ENCODE results near the gene BHLHA15. TPM values are rescaled to one million over a fixed set of nuclear protein-coding genes. Genes with fewer than 3 reads are reported as not detected.

Gene BHLHA15
- total and polyA plus RNA-seq, 2 of the 8 experiments (the other 6 are each of a cell fraction or from before 2014, with no cell fraction given) = 1.1 to 2.7 TPM

DNA sequence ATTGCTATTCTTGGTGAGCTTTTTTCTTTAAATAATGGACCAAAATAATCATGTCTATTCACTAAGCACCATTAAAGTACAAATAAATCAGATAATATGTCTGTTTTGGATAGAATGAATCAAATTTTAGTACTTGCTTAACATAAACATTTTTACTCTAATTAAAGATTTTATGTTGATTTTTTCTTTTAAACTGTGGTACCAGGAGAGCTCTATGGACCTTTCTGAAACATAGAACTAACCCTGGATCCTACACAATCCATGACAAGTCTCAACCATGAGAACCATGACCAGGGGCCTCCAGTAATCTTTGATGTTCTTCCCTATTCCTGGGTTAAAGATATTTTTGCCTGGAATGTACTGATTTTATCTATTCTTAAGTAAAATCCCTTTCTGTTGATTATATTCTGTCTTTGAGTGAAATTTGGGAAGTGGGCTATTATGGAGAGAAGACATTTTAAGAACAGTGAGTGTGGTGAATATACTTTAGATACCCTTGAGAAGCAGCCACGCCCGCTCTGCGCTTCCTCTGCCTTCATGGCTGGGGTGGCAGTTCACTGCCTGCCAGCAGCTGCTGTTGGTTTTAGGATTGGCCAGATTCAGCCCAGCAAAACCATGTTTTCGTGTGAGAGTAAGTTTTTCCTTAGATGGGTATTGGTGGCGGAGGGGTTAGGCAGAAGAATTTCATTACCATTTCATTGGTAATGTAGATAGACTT lies 42.2 kb upstream of the BHLHA15 start:
- Histone ChIP-seq H2BK20ac (ENCODE audit: low read length) (no peak overlapping the region), H3K9me3 (ENCODE audit: insufficient read depth in 2 of 2, low read depth in 1 of 2, low read length in 1 of 2) (no peaks in the 10 kb centered on the region), H3K27ac (ENCODE audit: low read depth, low read length) (no peak overlapping the region), H3K36me3 (ENCODE audit: control insufficient read depth in 2 of 4, insufficient read depth in 4 of 4, low read length in 3 of 4) (peaks cover 0 to 11% (median 3%) of the 10 kb centered on the region in 4 experiments; a peak in 6 of 8 replicates), H2AK5ac (ENCODE audit: low read depth, low read length) (no peak overlapping the region), H2AFZ (ENCODE audit: low read length) (no peak overlapping the region), H4K5ac (ENCODE audit: insufficient read length, low read depth, low read length) (no peak overlapping the region), H2BK5ac (ENCODE audit: low read depth, low read length) (no peak overlapping the region), H3K56ac (replicated peaks; ENCODE audit: insufficient read length, low read depth, low read length) (no peak overlapping the region), H3K4me2 (ENCODE audit: insufficient read depth in 1 of 2, low read depth in 2 of 2, low read length in 2 of 2) (no peak overlapping the region), H4K91ac (replicated peaks; ENCODE audit: insufficient read length, low read length) (no peak overlapping the region), H3K14ac (ENCODE audit: insufficient read length) (no peak overlapping the region), H3K79me2 (ENCODE audit: control insufficient read depth in 1 of 2, insufficient read depth in 2 of 2, low read length in 2 of 2) (0 out of 4 replicates have a peak, but pooled peaks cover 0 to 4% of the 10 kb centered on the region in 2 experiments), H3K4me3 (ENCODE audit: extremely low read depth in 1 of 4, insufficient read depth in 2 of 4, low read depth in 3 of 4, low read length in 4 of 4) (no peak overlapping the region), H3K4me1 (replicated peaks in 1 of 4; ENCODE audit: control insufficient read depth in 3 of 4, insufficient read depth in 4 of 4, low read length in 3 of 4) (no peaks in the 10 kb centered on the region; a peak in 1 of 7 replicates), H3K9ac (replicated peaks in 1 of 4; ENCODE audit: extremely low read depth in 1 of 4, low read depth in 3 of 4, low read length in 3 of 4) (no peak overlapping the region; a peak in 2 of 7 replicates), H2BK120ac (replicated peaks; ENCODE audit: low read depth, low read length) (no peak overlapping the region), H3K18ac (ENCODE audit: extremely low read depth, low read length) (no peak overlapping the region), H3K23ac (ENCODE audit: insufficient read length) (no peak overlapping the region), H2BK12ac (ENCODE audit: low read depth, low read length) (no peak overlapping the region), H3K4ac (replicated peaks; ENCODE audit: insufficient read length, low read depth, low read length) (no peak overlapping the region), H4K8ac (ENCODE audit: extremely low read depth, insufficient read depth, low read length) (no peak overlapping the region), H4K20me1 (replicated peaks in 1 of 2; ENCODE audit: control insufficient read depth in 1 of 2, insufficient read depth in 2 of 2, low read length in 2 of 2) (peaks cover 6 to 12% of the 10 kb centered on the region in 2 experiments), H2BK15ac (ENCODE audit: low read length) (no peak overlapping the region), H3K27me3 (replicated peaks in 1 of 4; ENCODE audit: control insufficient read depth in 3 of 4, extremely low read depth in 1 of 4, insufficient read depth in 3 of 4, low read length in 3 of 4) (no peaks in the 10 kb centered on the region), H3K23me2 (ENCODE audit: low read depth, low read length) (no peaks in the 10 kb centered on the region), H3K79me1 (ENCODE audit: low read depth, low read length) (peaks cover 6% of the 10 kb centered on the region)
- FAIRE-seq (no peak), DNase-seq (ENCODE audit: low read depth in 1 of 2, low spot score in 2 of 2) (no peak)
- WGBS, 2 experiments (ENCODE audit: extremely low coverage in 1 of 2, insufficient coverage in 1 of 2, insufficient read length in 1 of 2, insufficient replicate concordance in 2 of 2, low coverage in 1 of 2, low lambda C conversion rate in 2 of 2, missing lambda C conversion rate in 1 of 2) = 90% methylated on average over 5 of the region's 5 CpGs; no CpG with 5 or more reads in 1 of the 2 experiments
- CTCF ChIA-PET (ENCODE audit: partially characterized antibody) = interaction anchor here (0.7 to 15.9 kb wide), 43 partner anchors 9 to 323 kb away, joined by 3 to 476 read pairs (median 5); partner anchors contain the start of gene LMTK2
- POLR2A ChIA-PET (ENCODE audit: partially characterized antibody) = interaction anchor here (1.5 to 1.6 kb wide), 2 partner anchors 147 to 296 kb away, joined by 4 to 12 read pairs; partner anchors contain the start of gene ASNS
- TF ChIP-seq, protein P1, sequence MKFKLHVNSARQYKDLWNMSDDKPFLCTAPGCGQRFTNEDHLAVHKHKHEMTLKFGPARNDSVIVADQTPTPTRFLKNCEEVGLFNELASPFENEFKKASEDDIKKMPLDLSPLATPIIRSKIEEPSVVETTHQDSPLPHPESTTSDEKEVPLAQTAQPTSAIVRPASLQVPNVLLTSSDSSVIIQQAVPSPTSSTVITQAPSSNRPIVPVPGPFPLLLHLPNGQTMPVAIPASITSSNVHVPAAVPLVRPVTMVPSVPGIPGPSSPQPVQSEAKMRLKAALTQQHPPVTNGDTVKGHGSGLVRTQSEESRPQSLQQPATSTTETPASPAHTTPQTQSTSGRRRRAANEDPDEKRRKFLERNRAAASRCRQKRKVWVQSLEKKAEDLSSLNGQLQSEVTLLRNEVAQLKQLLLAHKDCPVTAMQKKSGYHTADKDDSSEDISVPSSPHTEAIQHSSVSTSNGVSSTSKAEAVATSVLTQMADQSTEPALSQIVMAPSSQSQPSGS (IDR thresholded peaks at IDR 0.05; ENCODE audit: low read length) = no peak
- TF ChIP-seq JUND (IDR thresholded peaks at IDR 0.05; ENCODE audit: low read length) (no peak), GABPA (IDR thresholded peaks at IDR 0.05; ENCODE audit: borderline replicate concordance, insufficient read depth, low read length) (no peak), RXRA (IDR thresholded peaks at IDR 0.05; ENCODE audit: insufficient read depth, low read depth, low read length) (no peak), SUZ12 (IDR thresholded peaks at IDR 0.05; ENCODE audit: low read length) (no peak), POU5F1 (IDR thresholded peaks at IDR 0.05; ENCODE audit: low read depth, low read length) (no peak), FOSL1 (IDR thresholded peaks at IDR 0.05; ENCODE audit: insufficient read depth, low read depth, low read length) (no peak), RNF2 (IDR thresholded peaks at IDR 0.05; ENCODE audit: borderline replicate concordance, low read depth, low read length, missing control alignments, poor library complexity, severe bottlenecking) (no peak), CHD1 (IDR thresholded peaks at IDR 0.05; ENCODE audit: low read depth, low read length) (no peak), SP1 (IDR thresholded peaks at IDR 0.05; ENCODE audit: low read depth, low read length) (no peak)

Measured in H1 (cell line).